ENCODE data around the gene DCTN4.

- TF ChIP-seq CTCF (IDR thresholded peaks at IDR 0.05), result no peak
- no peak for TF ChIP-seq POLR2A (IDR thresholded peaks at IDR 0.05)
Observed at GRCh38 chr5:150780816-150781221, 22.0 kb upstream of the DCTN4 start.

Data from adrenal gland (tissue), 5 donors.